AG09309 (cell line): ENCODE measurements around the gene ABL1.
"Not testable (repeated sequence)": the region's sequence is repeated elsewhere in the genome, so short reads cannot be mapped to it uniquely, and the experiment has no call there.

ENCODE experiments used
- DNase-seq: peaks from one replicate; pipeline ENCODE4 v3.0.0-alpha.2; 2010; ENCODE audit warnings: low read depth
- H3K4me3 ChIP-seq: 2 replicates; pipeline ENCODE4 v1.5.1; 2011; ENCODE audit warnings: mild to moderate bottlenecking, low read depth, low read length, moderate library complexity; ENCODE audit not compliant: control insufficient read depth
- CTCF ChIP-seq: IDR thresholded peaks from 2 replicates; pipeline ENCODE4 v1.5.1; 2011; ENCODE audit warnings: mild to moderate bottlenecking, low read depth, low read length, inconsistent platforms; ENCODE audit not compliant: insufficient read depth, control insufficient read depth; ENCODE audit errors: missing control alignments

ABL1 gene

DNA sequence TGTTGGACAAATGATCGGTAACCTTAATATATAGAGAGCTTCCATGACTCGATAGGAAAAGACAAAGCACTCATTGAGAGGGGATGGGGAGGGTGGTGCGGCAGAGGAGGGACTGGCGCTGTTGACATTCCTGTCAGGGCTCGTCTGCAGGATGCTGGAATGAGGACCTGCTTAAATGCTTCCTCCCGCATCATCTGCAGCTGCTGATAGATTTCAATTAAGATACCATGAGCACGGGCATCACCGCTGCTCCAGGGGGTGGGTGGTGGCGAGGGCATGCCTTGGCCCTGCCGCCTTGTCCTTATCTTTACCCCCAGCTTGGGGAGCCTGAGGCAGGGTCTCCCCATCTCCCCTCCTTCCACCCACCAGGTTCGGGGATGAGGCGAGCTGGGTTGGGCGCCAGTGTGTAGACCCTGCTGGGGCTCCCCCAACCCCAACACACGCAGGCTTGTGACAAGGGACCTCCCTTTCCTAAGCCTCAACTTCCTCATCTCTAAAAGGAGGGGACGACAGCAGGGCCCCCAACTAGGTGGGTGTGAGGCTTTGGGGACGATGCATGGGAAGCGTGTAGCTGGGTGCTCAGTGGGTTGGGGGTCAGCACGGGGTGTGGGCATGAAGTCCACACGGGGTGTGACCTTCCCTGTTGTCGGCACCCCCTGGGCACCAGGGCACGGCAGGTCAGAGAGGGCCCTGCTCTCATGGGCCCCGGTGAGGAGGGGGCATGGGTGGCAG lies 73.3 kb downstream of the ABL1 start:
- no peak for TF ChIP-seq CTCF

DNA sequence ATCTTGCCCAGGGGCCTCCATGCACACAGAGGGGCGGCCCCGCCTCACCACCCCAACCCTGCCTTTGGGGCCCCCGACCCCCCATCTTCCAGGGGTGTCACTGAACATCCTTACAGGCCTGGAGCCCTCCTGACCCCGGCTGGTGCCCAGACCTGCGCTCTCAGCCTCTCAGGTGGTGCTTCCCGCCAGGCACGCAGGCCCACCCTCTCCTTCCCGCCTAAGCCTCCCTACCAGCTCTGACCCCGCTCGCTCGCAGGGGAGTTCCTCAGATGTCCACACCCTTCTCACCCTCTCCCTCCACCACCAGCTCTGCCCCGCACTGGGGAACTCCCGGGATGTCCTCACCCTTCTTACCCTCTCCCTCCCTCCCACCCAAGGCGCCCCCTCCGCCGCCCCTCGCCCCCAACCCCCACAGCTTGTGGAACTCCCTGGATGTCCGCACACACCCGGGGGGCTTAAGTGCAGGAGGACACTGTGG lies 73.9 kb downstream of the ABL1 start:
- no peak overlapping the region for H3K4me3 ChIP-seq
- no peak for TF ChIP-seq CTCF
- DNase-seq: no peak

More for the DNA sequence above, 73.3 kb downstream of the ABL1 start:
- DNase-seq: no peak
- no peak overlapping the region for H3K4me3 ChIP-seq

DNA sequence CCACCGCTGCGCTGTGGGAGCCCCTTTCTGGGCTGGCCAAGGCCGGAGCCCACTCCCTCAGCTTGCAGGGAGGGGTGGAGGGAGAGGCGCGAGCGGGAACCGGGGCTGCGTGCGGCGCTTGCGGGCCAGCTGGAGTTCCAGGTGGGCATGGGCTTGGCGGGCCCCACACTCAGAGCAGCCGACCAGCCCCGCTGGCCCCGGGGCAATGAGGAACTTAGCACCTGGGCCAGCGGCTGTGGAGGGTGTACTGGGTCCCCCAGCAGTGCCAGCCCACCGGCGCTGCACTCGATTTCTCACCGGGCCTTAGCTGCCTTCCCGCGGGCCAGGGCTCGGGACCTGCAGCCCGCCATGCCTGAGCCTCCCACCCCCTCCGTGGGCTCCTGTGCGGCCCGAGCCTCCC lies 75.0 kb downstream of the ABL1 start:
- DNase-seq, H3K4me3 ChIP-seq: not testable (repeated sequence)

DNA sequence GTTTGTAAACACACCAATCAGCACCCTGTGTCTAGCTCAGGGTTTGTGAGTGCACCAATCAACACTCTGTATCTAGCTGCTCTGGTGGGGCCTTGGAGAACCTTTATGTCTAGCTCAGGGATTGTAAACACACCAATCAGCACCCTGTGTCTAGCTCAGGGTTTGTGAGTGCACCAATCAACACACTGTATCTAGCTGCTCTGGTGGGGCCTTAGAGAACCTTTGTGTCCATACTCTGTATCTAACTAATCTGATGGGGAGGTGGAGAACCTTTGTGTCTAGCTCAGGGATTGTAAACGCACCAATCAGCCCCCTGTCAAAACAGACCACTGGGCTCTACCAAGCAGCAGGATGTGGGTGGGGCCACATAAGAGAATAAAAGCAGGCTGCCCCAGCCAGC lies 75.6 kb downstream of the ABL1 start:
- not testable (repeated sequence) for H3K4me3 ChIP-seq, DNase-seq

GRCh38 chr9:130911254-130912049 lies 76.4 kb downstream of the ABL1 start:
- no peak for TF ChIP-seq CTCF
- H3K4me3 ChIP-seq: no peak overlapping the region

GRCh38 chr9:130912932-130913598 lies 78.0 kb downstream of the ABL1 start:
- DNase-seq: peak; percentile 21
- TF ChIP-seq CTCF: no peak
- no peak overlapping the region for H3K4me3 ChIP-seq

More at GRCh38 chr9:130911254-130912049, 76.4 kb downstream of the ABL1 start:
- no peak for DNase-seq

- no peak overlapping the region for H3K4me3 ChIP-seq
- no peak for DNase-seq
- no peak for TF ChIP-seq CTCF
Observed at GRCh38 chr9:130913599-130914416, 78.8 kb downstream of the ABL1 start.
